RCC 7860 (cell line): ENCODE results near the gene LRRC8C.
"Not testable (repeated sequence)": the region's sequence is repeated elsewhere in the genome, so short reads cannot be mapped to it uniquely, and the experiment has no call there.

Source experiments
- DNase-seq: peaks from one replicate; pipeline ENCODE4 v3.0.0-alpha.2; 2015; ENCODE audit warnings: low spot score
- FAIRE-seq: peaks from 2 replicates; lab custom pipeline; 2012; peaks lifted over from hg19 to GRCh38; lab: Jason Lieb, UNC

The LRRC8C gene

DNA sequence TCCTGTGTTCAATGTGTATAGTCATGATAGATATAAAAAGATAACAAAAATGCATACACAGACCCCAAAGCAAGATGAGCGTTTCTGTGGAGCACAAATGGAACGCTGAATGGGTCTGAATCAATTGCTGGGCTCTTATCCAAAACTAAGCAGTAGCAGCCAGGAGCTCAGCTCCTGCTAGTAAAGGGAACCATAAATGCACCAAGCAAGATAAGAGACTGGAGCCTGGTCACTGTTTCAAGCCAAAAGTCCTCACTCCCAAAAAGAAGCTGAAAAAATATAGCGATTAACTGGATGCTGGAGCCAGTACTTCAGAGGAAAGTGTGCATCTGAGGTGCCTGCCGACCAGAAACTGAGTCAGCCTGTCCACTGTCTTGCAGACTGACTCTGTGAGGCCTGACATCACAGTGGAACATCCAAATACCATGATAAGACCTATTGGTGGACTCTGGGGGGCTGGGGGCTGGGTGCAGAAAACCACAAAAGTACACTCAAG is 68.9 kb downstream of the LRRC8C start:
- no peak for DNase-seq
- no peak for FAIRE-seq

DNA sequence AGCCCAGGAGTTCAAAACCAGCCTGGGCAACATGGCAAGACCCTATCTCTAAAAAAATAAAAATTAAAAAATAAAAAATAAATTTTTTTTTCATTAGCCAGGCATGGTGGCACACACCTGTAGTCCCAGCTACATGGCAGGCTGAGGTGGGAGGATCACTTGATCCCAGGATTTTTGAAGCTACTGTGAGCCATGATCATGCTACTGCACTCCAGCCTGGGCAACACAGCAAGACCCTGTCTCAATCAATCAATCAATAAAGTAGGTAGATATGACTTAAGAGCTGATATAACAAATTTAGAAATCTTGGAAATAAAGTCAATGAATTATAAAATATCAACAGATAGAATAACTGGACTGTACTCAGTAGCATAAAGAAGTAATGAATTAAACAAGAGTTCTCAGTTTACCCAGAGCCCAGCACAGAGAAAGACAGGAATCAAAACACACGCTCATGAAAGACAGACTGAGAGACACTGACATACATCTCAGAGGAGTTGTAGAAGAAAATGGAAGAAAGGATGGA is 69.7 kb downstream of the LRRC8C start:
- FAIRE-seq (no peak), DNase-seq (no peak)

DNA sequence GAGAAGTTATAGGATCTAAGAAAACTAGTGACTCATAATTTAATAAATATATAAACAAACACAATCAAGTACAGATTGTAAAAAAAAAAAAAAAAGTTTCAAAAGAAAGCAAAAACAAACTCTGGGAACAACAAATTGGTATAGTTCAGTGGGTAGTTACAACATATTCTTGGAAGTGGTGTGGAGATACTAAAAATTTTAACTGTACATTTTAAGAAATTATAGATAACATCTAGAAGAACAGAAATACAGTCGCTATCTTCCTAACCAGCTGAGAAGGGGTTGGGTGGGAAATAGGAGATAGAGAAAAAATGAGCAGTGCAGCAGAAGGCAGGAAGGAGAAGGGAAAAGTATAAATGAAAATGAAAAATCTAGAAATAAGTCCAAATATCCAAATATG is 70.5 kb downstream of the LRRC8C start:
- no peak for FAIRE-seq
- no peak for DNase-seq

DNA sequence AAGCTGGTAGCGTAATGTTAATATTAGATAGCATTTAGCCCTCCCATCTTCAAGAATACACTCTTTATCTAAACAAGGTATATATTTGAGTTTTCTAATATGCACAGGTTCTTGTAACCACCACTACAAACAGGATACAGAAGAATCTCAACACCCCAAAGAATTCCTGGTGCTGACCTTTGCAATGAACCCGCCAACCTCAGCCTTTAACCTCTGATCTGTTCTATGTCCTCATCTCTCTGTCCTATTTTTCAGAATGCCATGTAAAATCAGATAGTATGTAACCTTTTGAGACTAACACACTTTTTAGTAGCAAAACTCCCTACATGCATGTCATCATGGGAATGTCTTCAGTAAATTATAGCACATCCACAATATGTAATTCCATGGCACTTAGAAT is 71.1 kb downstream of the LRRC8C start:
- DNase-seq (no peak), FAIRE-seq (no peak)

DNA sequence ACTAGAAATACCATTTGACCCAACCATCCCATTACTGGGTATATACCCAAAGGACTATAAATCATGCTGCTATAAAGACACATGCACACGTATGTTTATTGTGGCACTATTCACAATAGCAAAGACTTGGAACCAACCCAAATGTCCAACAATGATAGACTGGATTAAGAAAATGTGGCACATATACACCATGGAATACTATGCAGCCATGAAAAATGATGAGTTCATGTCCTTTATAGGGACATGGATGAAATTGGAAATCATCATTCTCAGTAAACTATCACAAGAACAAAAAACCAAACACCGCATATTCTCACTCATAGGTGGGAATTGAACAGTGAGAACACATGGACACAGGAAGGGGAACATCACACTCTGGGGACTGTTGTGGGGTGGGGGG is 72.0 kb downstream of the LRRC8C start:
- not testable (repeated sequence) for DNase-seq, FAIRE-seq

DNA sequence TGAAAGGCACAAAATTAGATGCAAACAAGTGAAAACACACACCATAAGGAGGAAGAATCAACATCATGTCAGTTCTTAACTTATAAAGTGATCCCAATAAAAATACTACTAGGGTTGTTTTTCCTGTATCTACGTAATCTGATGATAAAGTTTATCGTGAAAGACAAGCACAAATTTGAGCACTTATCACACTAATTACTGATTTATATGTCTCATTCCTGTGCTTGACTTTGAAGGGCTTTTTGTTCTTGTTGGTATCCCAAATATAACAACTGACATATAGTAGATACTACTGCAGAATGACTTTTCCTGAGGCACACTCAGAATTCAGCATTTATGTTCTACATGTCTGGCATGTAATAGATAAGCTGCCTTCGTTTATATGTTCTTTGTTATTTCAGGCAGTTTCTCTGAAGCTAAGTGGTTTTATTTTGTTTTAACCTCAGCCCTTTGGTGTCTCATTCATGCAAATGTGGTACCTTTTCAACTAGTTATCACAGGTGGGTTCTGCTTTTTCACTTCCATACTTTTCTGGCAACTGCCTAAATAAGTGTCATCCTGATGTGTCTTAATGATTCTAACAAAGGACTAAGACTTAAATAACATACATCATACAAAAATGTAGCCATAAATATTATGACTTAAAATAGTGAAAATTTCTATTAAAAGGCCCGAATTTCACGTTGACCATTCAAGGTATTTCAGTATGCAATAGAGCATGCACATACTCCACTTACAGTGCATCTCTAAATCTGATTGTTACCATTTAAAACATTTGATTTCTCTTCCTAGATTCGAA is 73.2 kb downstream of the LRRC8C start:
- no peak for DNase-seq
- FAIRE-seq: no peak

DNA sequence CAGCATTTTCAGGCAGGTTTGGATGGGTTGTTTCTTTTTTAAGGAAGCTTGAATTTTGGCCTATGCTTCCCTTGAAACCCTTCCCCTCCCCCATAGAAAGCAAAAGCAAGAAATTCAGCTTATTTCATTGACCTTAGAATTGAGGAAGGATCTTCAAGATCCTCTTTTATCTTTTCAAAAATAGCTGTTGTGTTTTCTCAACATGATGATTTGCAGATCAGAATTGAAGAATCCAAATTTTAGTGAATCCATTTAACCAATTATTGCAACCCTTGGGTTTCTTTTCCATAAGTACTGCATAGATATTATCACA is 73.7 kb downstream of the LRRC8C start:
- DNase-seq (no peak), FAIRE-seq (no peak)

DNA sequence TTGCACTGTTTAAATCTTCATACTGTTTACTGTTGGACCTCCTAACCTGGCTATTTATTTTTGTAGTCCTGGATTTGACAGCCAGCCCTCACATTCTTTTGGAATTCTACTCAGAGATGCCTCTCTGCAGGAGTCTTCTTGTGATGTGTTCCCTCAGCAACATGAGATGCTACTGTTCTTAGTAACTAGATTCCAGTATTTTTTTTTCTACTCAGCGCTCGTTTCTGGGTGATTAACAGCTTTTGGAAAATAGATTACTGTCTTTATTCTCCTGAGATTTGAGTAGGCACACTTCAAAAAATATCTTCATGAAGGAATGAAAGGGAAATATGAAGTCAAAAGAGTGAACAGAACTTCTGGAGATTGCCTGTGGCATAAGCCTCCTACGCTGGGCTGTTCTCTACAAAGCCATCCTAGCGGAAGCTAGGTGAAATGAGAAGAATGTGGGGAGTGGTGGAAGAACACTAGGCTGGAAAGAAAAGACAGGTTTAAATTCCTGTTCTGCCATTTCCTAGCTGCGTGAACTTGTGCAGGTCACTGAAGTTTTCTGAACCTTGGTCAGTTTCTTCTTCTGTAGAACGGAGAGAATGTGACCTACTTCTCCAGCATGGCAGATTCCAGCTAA is 75.9 kb downstream of the LRRC8C start:
- no peak for FAIRE-seq
- no peak for DNase-seq

DNA sequence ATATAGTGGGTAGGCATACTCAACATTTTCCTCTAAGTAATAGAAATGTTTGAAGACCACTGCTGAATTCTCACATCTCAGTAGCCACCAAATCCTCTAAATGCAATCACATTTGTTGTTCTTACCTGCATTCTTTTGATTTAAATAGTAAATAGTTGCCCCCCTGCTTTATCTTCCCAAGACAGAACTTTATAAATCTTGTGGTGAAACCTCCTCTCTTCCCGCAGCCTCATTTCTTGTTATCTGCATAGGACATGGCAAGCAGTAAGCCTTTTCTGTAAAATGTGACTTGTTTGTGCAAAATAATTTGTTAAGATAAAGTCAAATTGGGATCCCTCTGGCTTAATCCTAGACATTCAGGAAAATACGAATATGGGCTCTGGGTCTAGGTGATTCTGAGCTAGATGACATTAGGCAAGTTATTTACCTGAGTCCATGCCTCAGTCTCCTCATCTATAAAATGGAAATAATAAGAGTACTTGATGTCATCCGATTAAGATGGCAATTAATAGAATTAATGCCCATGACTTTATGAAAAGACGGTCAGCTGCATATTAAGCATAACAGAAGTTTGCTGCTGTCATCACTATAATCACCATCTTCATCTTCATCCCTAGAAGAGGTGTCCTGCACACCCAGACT is 77.7 kb downstream of the LRRC8C start:
- DNase-seq: no peak
- no peak for FAIRE-seq

DNA sequence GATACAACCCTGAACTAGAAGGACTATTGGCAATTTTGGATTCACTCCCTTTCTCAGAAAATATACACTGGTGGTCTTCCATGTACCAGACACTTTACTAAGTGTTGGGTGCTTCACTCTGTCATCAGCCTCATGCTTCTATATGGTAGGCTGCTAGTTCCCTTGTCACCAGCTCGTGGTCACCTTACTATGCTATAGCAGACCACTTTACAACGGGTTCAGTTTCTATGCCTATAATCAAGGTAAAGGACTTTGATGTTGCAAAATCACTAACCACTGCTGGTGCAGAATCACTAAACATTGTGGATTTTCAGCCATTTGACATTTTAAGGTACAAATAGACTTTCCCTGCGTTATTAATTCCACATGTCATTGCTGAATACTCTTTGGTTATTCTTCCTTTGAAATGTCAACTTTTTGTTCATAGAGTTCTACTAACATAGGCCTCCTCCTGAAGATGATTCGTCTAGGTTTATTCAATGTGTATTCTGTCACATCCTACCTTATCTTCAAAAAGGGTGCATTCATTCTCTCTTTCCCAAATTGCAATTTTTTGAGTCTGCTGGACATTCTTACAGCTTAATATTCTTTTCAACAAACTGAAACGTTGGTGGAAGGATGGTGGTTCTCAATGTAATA is 78.3 kb downstream of the LRRC8C start:
- DNase-seq (no peak), FAIRE-seq (no peak)

DNA sequence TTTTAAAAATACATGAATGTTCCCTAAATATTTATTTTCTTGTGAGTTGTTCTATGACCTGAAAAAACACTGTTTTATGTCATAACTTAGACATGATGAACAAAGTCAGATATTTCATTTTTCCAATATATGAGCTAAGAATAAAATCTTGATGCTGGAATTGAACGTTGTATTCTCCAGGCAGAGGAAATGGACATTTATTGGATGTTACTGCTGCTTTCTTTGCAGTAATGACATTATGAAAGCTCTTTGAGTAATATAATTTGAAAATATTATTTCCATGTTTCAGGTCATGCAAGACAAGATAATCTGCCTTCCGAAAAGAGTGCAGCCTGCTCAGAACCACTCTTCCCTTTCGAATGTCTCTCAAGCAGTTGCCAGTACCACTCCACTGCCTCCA is 79.5 kb downstream of the LRRC8C start:
- no peak for FAIRE-seq
- no peak for DNase-seq

DNA sequence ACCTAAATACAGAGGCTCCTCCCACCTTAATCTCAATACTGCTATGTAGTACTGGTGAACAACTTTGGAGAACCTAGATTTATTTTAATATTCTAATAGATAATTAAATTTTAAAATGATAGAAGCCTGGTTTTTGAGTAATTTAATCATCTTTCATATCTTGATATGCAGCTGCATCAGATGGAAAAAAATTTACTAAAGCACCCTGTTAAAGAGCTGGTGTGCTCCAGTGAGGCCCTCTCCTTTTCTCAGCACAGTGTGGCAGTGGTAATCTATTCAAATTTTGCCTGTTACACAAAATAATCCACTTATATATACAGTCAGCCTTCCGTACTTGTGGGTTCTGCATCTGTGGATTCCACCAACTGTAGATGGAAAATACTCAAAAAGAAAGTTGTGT is 82.8 kb downstream of the LRRC8C start:
- FAIRE-seq (no peak), DNase-seq (no peak)

DNA sequence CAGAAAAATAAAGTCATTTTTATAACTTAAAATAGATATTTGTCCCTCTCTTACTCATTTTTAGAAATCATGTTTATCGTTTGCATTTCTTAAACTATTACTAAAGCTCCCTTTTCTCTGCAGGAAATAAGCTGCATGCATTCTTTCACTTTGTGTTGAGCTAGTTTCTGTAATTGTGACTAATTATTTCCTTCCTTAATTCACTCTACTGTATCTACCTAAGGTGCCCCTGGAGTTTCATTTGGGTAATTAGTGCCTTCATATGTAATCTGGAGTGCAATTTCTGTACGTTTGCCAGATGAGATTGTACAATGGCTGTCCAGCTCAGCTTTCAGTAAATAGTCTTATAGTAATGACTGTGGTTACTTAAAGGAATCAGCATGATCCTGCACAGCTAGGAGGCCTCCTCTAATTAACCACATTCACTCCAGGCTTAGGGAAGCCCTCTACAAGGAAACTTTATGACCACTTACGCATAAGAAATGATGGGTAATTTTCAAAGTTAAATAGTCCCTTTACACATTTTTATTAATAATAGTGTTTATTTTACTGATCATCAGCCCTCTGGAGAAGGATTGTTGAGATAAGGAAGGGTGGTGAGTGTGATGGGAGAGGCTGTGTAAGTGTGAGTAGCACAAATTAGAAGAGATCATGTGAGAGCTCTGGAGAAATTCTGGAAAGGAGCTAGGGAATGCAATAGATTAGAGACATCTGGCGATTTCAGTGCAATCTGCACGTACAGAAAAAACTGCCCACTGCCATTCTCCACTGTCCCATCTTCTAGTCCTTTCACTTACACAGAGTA is 86.8 kb downstream of the LRRC8C start:
- FAIRE-seq: no peak
- no peak for DNase-seq

DNA sequence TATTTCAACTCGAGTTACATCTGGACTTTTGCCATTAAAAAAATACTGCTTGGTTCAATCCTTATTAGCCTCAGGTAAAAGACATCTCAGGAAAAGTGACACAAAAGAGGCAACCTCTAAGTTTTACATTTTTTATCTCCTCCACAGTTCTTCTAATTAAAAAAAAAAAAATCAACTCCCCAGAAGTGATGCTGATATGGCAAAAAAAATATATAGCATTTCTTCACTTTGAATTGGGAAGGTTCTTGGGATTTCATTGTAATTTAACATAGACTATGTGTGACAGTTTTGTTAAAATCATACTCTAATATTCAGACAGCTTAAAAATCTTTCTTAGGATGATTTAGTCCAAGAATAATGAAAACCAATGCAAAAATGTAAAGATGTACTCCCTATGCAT is 87.9 kb downstream of the LRRC8C start:
- FAIRE-seq (no peak), DNase-seq (no peak)

DNA sequence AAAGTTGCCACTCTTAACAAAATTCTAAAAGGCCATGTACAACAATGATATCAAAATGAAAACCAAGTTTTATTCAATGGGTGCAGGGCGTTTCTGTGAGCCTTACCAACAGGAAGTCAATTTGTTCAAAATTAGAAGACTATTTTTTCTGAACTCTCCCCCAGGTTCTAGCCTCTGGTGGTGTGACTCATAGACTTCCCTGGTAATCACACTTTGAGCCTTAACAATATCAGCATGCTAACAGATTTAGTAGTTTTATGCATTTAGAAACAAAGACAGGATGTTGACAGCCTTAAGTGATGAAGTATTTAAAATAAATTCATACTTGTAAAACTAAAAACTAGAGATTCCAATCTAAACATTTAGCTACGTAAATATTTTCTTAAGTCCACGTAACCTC is 88.4 kb downstream of the LRRC8C start:
- DNase-seq (peak; percentile 16), FAIRE-seq (peak; percentile 38)

DNA sequence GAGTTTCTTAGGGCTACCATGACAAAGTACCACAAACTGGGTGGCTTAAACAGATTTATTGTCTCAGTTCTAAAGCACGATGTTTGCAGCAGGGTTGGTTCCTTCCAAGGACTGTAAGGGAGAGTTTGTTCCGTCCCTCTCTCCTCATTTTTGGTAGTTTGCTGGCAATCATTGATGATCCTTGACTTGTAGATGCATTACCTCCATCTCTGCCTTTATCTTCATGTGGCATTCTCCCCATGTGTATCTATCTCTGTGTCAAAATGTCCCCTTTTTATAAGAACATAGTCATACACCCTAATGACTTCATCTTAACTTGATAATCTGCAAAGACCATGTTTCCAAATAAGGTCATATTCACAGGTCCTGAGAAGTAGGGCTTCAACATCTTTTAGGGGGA is 90.2 kb downstream of the LRRC8C start:
- no peak for DNase-seq
- FAIRE-seq: no peak

DNA sequence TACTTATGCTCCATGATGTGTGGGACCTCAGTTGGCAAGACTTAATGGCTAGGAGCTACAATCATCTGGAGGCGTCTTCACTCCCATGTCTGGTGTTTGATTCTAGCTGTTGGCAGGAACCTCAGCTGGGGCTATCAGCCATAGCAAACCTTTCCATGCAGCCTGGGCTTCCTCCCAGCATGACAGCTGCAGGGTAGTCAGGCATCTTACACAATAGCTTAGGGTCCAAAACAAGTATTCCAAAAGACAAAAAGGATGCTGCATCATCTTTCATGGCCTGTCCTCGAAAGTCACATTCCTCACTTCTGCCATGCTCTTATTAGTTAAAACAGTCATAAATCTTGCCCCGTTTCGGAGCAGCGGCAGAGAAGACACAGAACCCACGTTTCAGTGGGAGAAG is 90.9 kb downstream of the LRRC8C start:
- DNase-seq: no peak
- FAIRE-seq: no peak

DNA sequence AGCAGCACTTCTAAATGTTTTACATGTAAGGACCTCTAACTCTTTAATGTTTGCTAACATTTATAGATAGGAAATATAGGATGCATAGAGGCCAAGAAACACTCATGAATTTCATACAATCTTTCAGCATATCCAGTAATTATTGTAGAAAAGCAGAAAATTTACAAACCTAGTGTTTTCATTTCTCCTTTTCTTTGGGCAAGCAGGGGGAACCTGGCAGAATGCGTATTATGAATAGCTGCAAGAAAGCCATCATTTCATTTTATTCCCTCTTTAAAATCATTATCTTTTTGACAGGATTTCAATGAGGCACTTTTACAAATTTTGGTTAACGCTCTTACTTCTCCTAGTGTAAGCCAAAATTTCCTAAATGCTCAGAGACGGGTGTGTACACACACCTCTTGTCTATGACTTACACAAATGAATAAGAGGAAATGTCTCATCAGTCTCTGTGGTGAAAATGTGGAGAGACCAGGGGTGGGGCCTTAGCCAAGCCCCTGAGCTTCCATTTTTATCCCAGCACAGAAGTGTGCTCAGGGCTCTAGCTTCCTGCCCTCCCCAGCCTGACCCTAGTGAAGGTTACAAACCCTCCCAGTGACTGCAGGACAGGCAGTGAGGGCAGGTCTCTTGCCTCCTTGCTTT is 91.6 kb downstream of the LRRC8C start:
- DNase-seq: peak; percentile 23

DNA sequence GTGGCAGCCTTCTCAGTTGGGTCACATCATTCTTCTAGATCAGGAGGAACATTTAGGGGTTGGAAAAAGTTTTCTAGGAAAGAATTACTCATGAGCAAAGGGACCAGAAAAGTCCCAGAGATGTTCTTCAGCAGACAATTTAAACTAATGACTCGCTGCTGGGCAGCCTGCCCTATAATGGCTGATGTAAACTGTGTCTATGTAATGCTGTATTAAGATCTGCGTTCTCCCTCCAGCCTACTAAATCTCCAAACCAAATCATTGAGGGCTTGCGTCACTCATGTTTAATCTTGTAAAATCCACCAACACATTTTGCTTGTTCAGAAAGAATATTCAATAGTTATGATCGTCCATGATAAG is 92.1 kb downstream of the LRRC8C start:
- FAIRE-seq: no peak
- peak; percentile 16 for DNase-seq

More for the DNA sequence above, 91.6 kb downstream of the LRRC8C start:
- FAIRE-seq: no peak

DNA sequence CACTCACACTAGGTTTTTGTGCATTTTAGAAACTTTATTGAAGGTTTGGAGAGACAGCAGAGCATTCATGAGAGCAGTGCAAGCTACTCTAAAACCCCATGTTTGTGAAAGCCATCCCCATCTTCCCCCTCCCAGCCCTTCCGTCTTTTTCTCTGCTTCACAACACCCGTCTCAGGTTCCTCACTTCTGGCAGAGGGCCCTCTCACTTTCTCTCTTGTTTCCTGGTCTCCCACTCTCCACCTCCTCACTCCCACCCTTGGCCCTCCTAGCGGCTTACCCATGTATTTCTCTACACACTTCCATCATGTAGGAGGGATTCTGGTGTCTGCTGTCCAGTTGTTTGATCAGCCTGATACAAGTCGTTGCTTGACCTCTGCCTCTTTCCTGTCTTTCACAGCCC is 92.7 kb downstream of the LRRC8C start:
- FAIRE-seq (no peak), DNase-seq (no peak)
